Fibroblast of mammary gland (primary cell): ENCODE data around the gene LSM5.

ENCODE experiments used
- DNase-seq: peaks from one replicate; pipeline ENCODE4 v3.0.0-alpha.2; 2010; ENCODE audit warnings: low read depth
- H3K4me3 ChIP-seq: 2 replicates; pipeline ENCODE4 v1.5.1; 2011; ENCODE audit warnings: low read depth, mild to moderate bottlenecking, low read length, moderate library complexity; ENCODE audit not compliant: control insufficient read depth
- CTCF ChIP-seq: conservative IDR thresholded peaks from 2 replicates; pipeline ENCODE4 v1.5.1; 2011; ENCODE audit warnings: low read depth, low read length, inconsistent platforms; ENCODE audit not compliant: control insufficient read depth, insufficient read depth

LSM5 gene

GRCh38 chr7:32533276-32534029 lies 43.3 kb upstream of the LSM5 start:
- H3K4me3 ChIP-seq = no peak overlapping the region
- TF ChIP-seq CTCF = no peak
- peak; percentile 53 for DNase-seq

- TF ChIP-seq CTCF = no peak
- DNase-seq = no peak
- no peak overlapping the region for H3K4me3 ChIP-seq
These were observed 42.5 kb upstream of the LSM5 start for GRCh38 chr7:32532716-32533115.

DNA sequence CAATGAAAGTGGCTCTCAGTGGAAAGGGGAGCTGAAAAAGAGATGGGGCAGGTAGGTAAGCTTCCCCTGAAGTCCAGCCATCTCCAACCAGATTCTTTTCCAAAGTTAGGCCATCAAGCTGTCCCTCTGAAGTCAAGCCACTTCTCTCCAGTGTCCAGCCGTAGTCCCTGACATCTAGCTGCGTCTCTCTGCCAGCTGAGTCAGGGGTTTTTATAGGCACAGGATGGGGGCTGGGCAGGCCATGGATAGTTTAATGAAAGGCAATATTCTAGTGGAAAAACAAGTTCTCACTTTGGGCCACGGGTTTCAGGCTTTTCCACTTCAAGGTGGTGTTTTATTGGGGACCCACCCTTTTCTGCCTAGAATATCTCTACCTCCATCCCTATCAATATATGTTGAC lies 41.9 kb upstream of the LSM5 start:
- no peak for DNase-seq
- no peak overlapping the region for H3K4me3 ChIP-seq
- TF ChIP-seq CTCF = no peak

DNA sequence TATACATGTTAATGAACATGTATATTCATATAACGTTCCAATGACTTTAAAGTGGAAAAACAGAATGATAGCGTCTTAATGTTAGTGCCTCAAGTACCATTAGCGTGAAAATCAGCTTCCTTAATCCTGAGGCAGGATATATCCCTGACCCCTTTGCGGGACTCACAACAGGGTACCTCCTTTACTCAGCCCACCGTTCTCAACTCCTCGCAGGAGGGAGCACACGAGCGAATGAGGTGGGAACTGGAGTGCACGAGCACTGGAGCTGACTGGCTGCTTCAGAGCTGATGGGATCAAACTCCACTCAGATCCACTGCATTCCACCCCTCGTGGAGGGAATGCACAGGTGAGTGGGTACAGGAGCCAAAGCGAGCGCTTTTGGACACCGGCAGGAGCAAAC lies 41.2 kb upstream of the LSM5 start:
- no peak overlapping the region for H3K4me3 ChIP-seq
- DNase-seq = no peak
- TF ChIP-seq CTCF = no peak

DNA sequence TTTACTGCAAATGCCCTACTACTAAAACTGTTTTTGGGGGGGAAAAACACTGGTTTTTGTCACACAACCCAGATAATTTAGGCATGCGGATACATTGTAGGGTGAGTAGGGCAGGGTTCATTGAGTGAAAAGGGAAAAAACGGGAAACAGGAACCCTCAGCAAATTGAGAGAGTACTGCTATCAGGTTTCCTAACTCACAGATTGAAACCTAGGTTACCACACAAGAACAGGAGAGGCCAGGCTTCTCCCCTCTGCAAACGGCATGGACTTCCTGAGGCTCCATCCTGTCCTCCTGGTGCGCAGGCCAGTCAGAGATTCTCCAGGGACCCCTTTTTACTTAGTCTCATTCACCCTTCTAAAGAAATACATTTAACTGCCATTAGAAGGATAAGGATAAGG lies 35.7 kb upstream of the LSM5 start:
- no peak overlapping the region for H3K4me3 ChIP-seq
- no peak for DNase-seq
- no peak for TF ChIP-seq CTCF

DNA sequence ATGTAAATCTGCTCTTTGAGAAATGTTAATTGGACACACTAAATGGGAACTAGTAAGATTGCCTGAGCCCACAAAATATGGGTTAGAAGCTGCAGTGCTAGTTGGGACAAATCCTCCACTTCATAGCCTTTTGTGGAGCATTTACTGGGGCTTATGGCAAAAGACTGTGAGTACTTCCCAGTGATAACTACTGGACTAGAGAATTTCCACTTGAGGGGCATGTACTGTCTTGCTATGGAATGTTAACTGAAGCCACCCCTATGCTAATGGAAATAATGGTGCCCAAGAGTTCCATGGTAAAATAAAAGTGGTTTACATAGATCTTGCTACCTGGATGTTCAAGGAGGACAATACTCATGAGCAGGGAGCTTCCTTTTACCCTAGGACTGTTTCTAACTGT lies 34.5 kb upstream of the LSM5 start:
- H3K4me3 ChIP-seq = no peak overlapping the region
- TF ChIP-seq CTCF = no peak
- DNase-seq = no peak

- no peak for TF ChIP-seq CTCF
- DNase-seq = no peak
- no peak overlapping the region for H3K4me3 ChIP-seq
These were observed 32.8 kb upstream of the LSM5 start for GRCh38 chr7:32522746-32523530.
